GM06990 (cell line): Measurements from ENCODE around the gene SERPINA12.

Experiments used
- DNase-seq: peaks from one replicate; pipeline ENCODE4 v3.0.0-alpha.2; 2011; ENCODE audit not compliant: insufficient read length; ENCODE audit errors: extremely low read depth
- H3K27me3 ChIP-seq: replicated peaks from 2 replicates; pipeline ENCODE4 v1.6.0; 2011; ENCODE audit warnings: low read length; ENCODE audit not compliant: control insufficient read depth, insufficient read depth
- H3K36me3 ChIP-seq: 2 replicates; pipeline ENCODE4 v1.5.1; 2011; ENCODE audit warnings: low read length; ENCODE audit not compliant: control insufficient read depth, insufficient read depth
- H3K4me3 ChIP-seq: replicated peaks from 2 replicates; pipeline ENCODE4 v1.5.1; 2011; ENCODE audit warnings: low read depth, mild to moderate bottlenecking, control low read depth, low read length
- CTCF ChIP-seq: IDR thresholded peaks from 2 replicates; pipeline ENCODE4 v1.5.1; 2011; ENCODE audit warnings: low read length, control low read depth, mild to moderate bottlenecking, inconsistent platforms; ENCODE audit not compliant: insufficient read depth, poor library complexity, severe bottlenecking

The SERPINA12 gene

GRCh38 chr14:94509356-94509755 is at the start of gene SERPINA12:
SERPINA12 (minus strand) TSS chr14:94509469; CDS start chr14:94498397, 11,072 bp downstream.
- no peak for TF ChIP-seq CTCF
- Histone ChIP-seq H3K36me3 (no peaks in the 10 kb centered on the region), H3K27me3 (no peaks in the 10 kb centered on the region), H3K4me3 (no peak within 1 kb of the TSS)
- no peak for DNase-seq

GRCh38 chr14:94558842-94559241 is 49.6 kb upstream of the SERPINA12 start:
- no peak overlapping the region for H3K4me3 ChIP-seq
- H3K27me3 ChIP-seq, result no peaks in the 10 kb centered on the region; the same call in none of the 2 replicates
- no peak for TF ChIP-seq CTCF
- no peaks in the 10 kb centered on the region for H3K36me3 ChIP-seq
- no peak for DNase-seq

GRCh38 chr14:94557327-94557726 is 48.1 kb upstream of the SERPINA12 start:
- Histone ChIP-seq H3K36me3 (no peaks in the 10 kb centered on the region), H3K4me3 (no peak overlapping the region), H3K27me3 (no peaks in the 10 kb centered on the region; the same call in 1 of the 2 replicates)
- no peak for DNase-seq
- TF ChIP-seq CTCF, result no peak

GRCh38 chr14:94555991-94556390 is 46.7 kb upstream of the SERPINA12 start:
- TF ChIP-seq CTCF, result no peak
- Histone ChIP-seq H3K27me3 (no peaks in the 10 kb centered on the region; the same call in 1 of the 2 replicates), H3K4me3 (no peak overlapping the region), H3K36me3 (no peaks in the 10 kb centered on the region)
- DNase-seq, result no peak

GRCh38 chr14:94550041-94550440 is 40.8 kb upstream of the SERPINA12 start:
- Histone ChIP-seq H3K27me3 (no peaks in the 10 kb centered on the region), H3K36me3 (no peaks in the 10 kb centered on the region), H3K4me3 (no peak overlapping the region)
- TF ChIP-seq CTCF, result no peak
- no peak for DNase-seq
